IMR-90 (cell line): ENCODE measurements around the gene TTL. TPM values are rescaled to one million over a fixed set of nuclear protein-coding genes. Genes with fewer than 3 reads are reported as not detected.
"Not testable (repeated sequence)": the region's sequence is repeated elsewhere in the genome, so short reads cannot be mapped to it uniquely, and the experiment has no call there.

ENCODE experiments used
- ATAC-seq: fragments of 200-7000 bp; cut with Tn5 transposase; 2 replicates; pipeline ENCODE4 v1.9.1; 2020; ENCODE audit warnings: low read depth, mild to moderate bottlenecking, moderate library complexity
- BruUV-seq: library from RNA; stranded (reverse); fragments of 400-500 nt; replicated peaks from 2 replicates; lab custom pipeline; 2021; lab: Mats Ljungman, UMichigan
- CTCF ChIA-PET: fragments of 300-600 bp; formaldehyde crosslinking; extraction: SDS; loops from one replicate; lab custom pipeline; 2021; ENCODE audit warnings: antibody characterized with exemption; lab: Yijun Ruan, JAX
- POLR2A ChIA-PET: fragments of 300-600 bp; sonication (Branson Sonifier 250); formaldehyde crosslinking; loops from one replicate; lab custom pipeline; 2022; ENCODE audit warnings: antibody characterized with exemption; ENCODE audit not compliant: unreplicated experiment; lab: Charles Lee
- DNase-seq: peaks from one replicate; pipeline ENCODE4 v3.0.0; 2013
- H2AFZ ChIP-seq: replicated peaks from 2 replicates; pipeline ENCODE3; 2013; ENCODE audit warnings: low read length, mild to moderate bottlenecking; ENCODE audit not compliant: poor library complexity
- H2AK5ac ChIP-seq: 2 replicates; pipeline ENCODE4 v1.6.1; 2013; ENCODE audit warnings: low read depth, low read length, inconsistent platforms
- H2AK9ac ChIP-seq: replicated peaks from 2 replicates; pipeline ENCODE3; 2013; ENCODE audit warnings: mild to moderate bottlenecking, low read depth, low read length, moderate library complexity; ENCODE audit not compliant: poor library complexity
- H2BK120ac ChIP-seq: 2 replicates; pipeline ENCODE4 v1.6.1; 2013; ENCODE audit warnings: low read depth, low read length, inconsistent platforms
- H2BK15ac ChIP-seq: 3 replicates; pipeline ENCODE4 v1.6.1; 2013; ENCODE audit warnings: low read depth, low read length, inconsistent platforms
- H2BK20ac ChIP-seq: 2 replicates; pipeline ENCODE4 v1.6.1; 2013; ENCODE audit warnings: low read depth, mild to moderate bottlenecking, inconsistent platforms, low read length, moderate library complexity
- H2BK5ac ChIP-seq: 2 replicates; pipeline ENCODE4 v1.6.1; 2013; ENCODE audit warnings: mild to moderate bottlenecking, low read depth, low read length, inconsistent platforms; ENCODE audit not compliant: poor library complexity, severe bottlenecking
- H3K14ac ChIP-seq: replicated peaks from 2 replicates; pipeline ENCODE4 v1.6.1; 2013; ENCODE audit warnings: low read depth, low read length, inconsistent platforms
- H3K18ac ChIP-seq: 2 replicates; pipeline ENCODE4 v1.6.1; 2013; ENCODE audit warnings: low read depth, low read length, control low read depth
- H3K23ac ChIP-seq: 2 replicates; pipeline ENCODE4 v1.6.1; 2013; ENCODE audit warnings: low read depth, low read length, inconsistent platforms
- H3K27ac ChIP-seq: 2 replicates; pipeline ENCODE4 v1.5.1; 2013; ENCODE audit warnings: mild to moderate bottlenecking, control low read depth, low read length; ENCODE audit not compliant: insufficient read depth
- H3K27me3 ChIP-seq: 2 replicates; pipeline ENCODE4 v1.6.1; 2013; ENCODE audit warnings: low read length; ENCODE audit not compliant: control insufficient read depth, insufficient read depth
- H3K36me3 ChIP-seq: 2 replicates; pipeline ENCODE4 v1.6.1; 2013; ENCODE audit warnings: low read length, mixed read lengths; ENCODE audit not compliant: control insufficient read depth, insufficient read depth
- H3K4ac ChIP-seq: 2 replicates; pipeline ENCODE4 v1.6.1; 2013; ENCODE audit warnings: low read depth, low read length, inconsistent platforms
- H3K4me1 ChIP-seq: 2 replicates; pipeline ENCODE4 v1.6.1; 2013; ENCODE audit warnings: low read length, mixed read lengths; ENCODE audit not compliant: control insufficient read depth, insufficient read depth
- H3K4me2 ChIP-seq: 2 replicates; pipeline ENCODE4 v1.6.1; 2013; ENCODE audit warnings: low read depth, mild to moderate bottlenecking, control low read depth, low read length, moderate library complexity
- H3K4me3 ChIP-seq: 2 replicates; pipeline ENCODE4 v1.5.1; 2013; ENCODE audit warnings: low read depth, mild to moderate bottlenecking, control low read depth, low read length, moderate library complexity; ENCODE audit not compliant: insufficient read depth
- H3K56ac ChIP-seq: 2 replicates; pipeline ENCODE4 v1.6.1; 2013; ENCODE audit warnings: low read length, inconsistent platforms; ENCODE audit not compliant: insufficient read depth; ENCODE audit errors: extremely low read depth
- H3K79me1 ChIP-seq, 2 experiments: 2 replicates each; pipeline ENCODE4 v1.6.1; 2013; ENCODE audit warnings: low read length in 2 of 2, inconsistent platforms in 1 of 2, low read depth in 1 of 2
- H3K9ac ChIP-seq: 2 replicates; pipeline ENCODE4 v1.6.1; 2013; ENCODE audit warnings: low read depth, low read length, control low read depth
- H3K9me1 ChIP-seq: 2 replicates; pipeline ENCODE4 v1.6.1; 2013; ENCODE audit warnings: low read length, inconsistent platforms; ENCODE audit not compliant: insufficient read depth
- H3K9me3 ChIP-seq: 2 replicates; pipeline ENCODE4 v1.6.1; 2013; ENCODE audit warnings: low read length; ENCODE audit not compliant: control insufficient read depth, insufficient read depth
- H4K20me1 ChIP-seq: 2 replicates; pipeline ENCODE4 v1.6.1; 2013; ENCODE audit warnings: low read length, inconsistent platforms; ENCODE audit not compliant: insufficient read depth
- H4K5ac ChIP-seq: 2 replicates; pipeline ENCODE4 v1.6.1; 2013; ENCODE audit warnings: mild to moderate bottlenecking, low read depth, low read length, control low read depth
- H4K8ac ChIP-seq, 2 experiments: 2 replicates each; pipeline ENCODE4 v1.6.1; 2013; ENCODE audit warnings: low read depth in 2 of 2, low read length in 2 of 2, control low read depth in 1 of 2, inconsistent platforms in 1 of 2
- H4K91ac ChIP-seq: 2 replicates; pipeline ENCODE4 v1.6.1; 2013; ENCODE audit warnings: low read depth, low read length, inconsistent platforms; ENCODE audit not compliant: insufficient read depth
- ELK1 ChIP-seq: fragments of 150-350 bp; IDR thresholded peaks from 2 replicates; pipeline ENCODE4 v1.6.1; 2016; ENCODE audit warnings: low read depth, mild to moderate bottlenecking, low read length, moderate library complexity, borderline replicate concordance
- MXI1 ChIP-seq: IDR thresholded peaks from 2 replicates; pipeline ENCODE4 v1.6.1; 2012; ENCODE audit warnings: low read depth, mild to moderate bottlenecking, low read length, moderate library complexity, borderline replicate concordance
- WGBS, 2 experiments: methylation state at CpG; one replicate each; pipeline versions ENCODE4 v1.1.5 to v1.1.7; 2013; ENCODE audit warnings: missing lambda C conversion rate in 2 of 2; ENCODE audit not compliant: insufficient read length in 1 of 2; ENCODE audit errors: extremely low coverage in 2 of 2; 5-methylcytosine and 5-hydroxymethylcytosine counted together
- dilution Hi-C: fragments of 300-500 bp; cut with HindIII; formaldehyde crosslinking; loops from one replicate; pipeline ENCODE4 v1.14.3; 2018; ENCODE audit warnings: low sequenced_read_pairs; ENCODE audit not compliant: unreplicated experiment
- in situ Hi-C: fragments of 300-500 bp; cut with MboI; formaldehyde crosslinking; loops from 3 replicates; pipeline ENCODE4 v1.14.3; 2019; ENCODE audit warnings: low sequenced_read_pairs, inconsistent platforms, mixed read lengths
- intact Hi-C: fragments of 100-400 bp; cut with micrococcal nuclease; formaldehyde crosslinking; loops from 2 replicates; pipeline ENCODE4 v1.10.0; 2022
- polyA plus RNA-seq, 3 experiments: library from polyadenylated mRNA; depleted of rRNA; stranded (reverse); fragments of >200 nt; gene quantifications; 2 replicates each; pipeline ENCODE4 v1.2.3, GENCODE V29; 2012; ENCODE audit warnings: low replicate concordance in 1 of 3
- total RNA-seq: library from RNA; depleted of rRNA; stranded (reverse); fragments of >200 nt; gene quantifications from 2 replicates; pipeline ENCODE4 v1.2.3, GENCODE V29; 2012
- TF ChIP-seq, protein P1 (sequence below): conservative IDR thresholded peaks from 2 replicates; pipeline ENCODE4 v1.5.1; 2012; ENCODE audit warnings: mild to moderate bottlenecking, low read depth, low read length, improper control_type of control experiment

TTL gene
- total and polyA plus RNA-seq, 2 of the 4 experiments (the other 2 are of a cell fraction): 18.2 to 36.2 TPM

GRCh38 chr2:112534826-112535225 is 52.9 kb downstream of the TTL start:
- CTCF ChIA-PET: no interaction called here
- in situ Hi-C loops: no loop called here
- TF ChIP-seq, protein P1, sequence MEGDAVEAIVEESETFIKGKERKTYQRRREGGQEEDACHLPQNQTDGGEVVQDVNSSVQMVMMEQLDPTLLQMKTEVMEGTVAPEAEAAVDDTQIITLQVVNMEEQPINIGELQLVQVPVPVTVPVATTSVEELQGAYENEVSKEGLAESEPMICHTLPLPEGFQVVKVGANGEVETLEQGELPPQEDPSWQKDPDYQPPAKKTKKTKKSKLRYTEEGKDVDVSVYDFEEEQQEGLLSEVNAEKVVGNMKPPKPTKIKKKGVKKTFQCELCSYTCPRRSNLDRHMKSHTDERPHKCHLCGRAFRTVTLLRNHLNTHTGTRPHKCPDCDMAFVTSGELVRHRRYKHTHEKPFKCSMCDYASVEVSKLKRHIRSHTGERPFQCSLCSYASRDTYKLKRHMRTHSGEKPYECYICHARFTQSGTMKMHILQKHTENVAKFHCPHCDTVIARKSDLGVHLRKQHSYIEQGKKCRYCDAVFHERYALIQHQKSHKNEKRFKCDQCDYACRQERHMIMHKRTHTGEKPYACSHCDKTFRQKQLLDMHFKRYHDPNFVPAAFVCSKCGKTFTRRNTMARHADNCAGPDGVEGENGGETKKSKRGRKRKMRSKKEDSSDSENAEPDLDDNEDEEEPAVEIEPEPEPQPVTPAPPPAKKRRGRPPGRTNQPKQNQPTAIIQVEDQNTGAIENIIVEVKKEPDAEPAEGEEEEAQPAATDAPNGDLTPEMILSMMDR: no peak
- TF ChIP-seq MXI1: no peak
- no peak for TF ChIP-seq ELK1

DNA sequence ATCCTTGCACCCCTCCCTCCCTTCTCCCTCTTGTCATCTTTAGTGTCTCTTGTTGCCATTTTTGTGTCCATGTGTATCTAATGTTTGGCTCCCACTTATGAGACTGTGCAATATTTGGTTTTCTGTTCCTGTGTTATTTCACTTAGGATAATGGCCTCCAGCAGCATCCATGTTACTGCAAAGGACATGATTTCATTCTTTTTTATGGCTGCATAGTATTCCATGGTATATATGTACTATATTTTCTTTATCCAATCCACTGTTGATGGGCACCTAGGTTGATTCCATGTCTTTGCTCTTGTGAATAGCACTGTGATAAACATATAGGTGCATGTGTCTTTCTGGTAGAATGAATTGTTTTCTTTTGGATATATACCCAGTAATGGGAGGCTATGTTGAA is 54.7 kb downstream of the TTL start:
- CTCF ChIA-PET: not testable (repeated sequence)

More at GRCh38 chr2:112534826-112535225, 52.9 kb downstream of the TTL start:
- no peak for DNase-seq
- Histone ChIP-seq H3K79me1 (peaks cover 0 to 4% of the 10 kb centered on the region in 2 experiments; a peak in 2 of 4 replicates), H2AK9ac (no peak overlapping the region), H2BK120ac (no peak overlapping the region), H4K91ac (no peak overlapping the region), H4K5ac (no peak overlapping the region), H3K18ac (no peak overlapping the region), H3K56ac (no peak overlapping the region), H2BK5ac (no peak overlapping the region), H2AK5ac (no peak overlapping the region), H4K8ac (no peak overlapping the region), H3K9me3 (no peaks in the 10 kb centered on the region), H4K20me1 (no peaks in the 10 kb centered on the region), H2AFZ (no peak overlapping the region), H2BK15ac (no peak overlapping the region), H3K14ac (no peak overlapping the region), H3K4me3 (no peak overlapping the region), H3K4me2 (no peak overlapping the region), H2BK20ac (no peak overlapping the region), H3K9me1 (no peaks in the 10 kb centered on the region), H3K27ac (no peak overlapping the region), H3K4me1 (no peaks in the 10 kb centered on the region), H3K23ac (no peak overlapping the region), H3K27me3 (no peaks in the 10 kb centered on the region), H3K4ac (no peak overlapping the region), H3K9ac (no peak overlapping the region), H3K36me3 (peaks cover 14% of the 10 kb centered on the region)
- intact Hi-C loops (no loop called here), dilution Hi-C loops (no loop called here)
- ATAC-seq: no peak
- no TSS peak for BruUV-seq
- WGBS, 2 experiments: no CpG with 5 or more reads among the region's 1 CpG
- POLR2A ChIA-PET: no interaction called here

More for the DNA sequence above, 54.7 kb downstream of the TTL start:
- H3K27ac ChIP-seq, H2BK5ac ChIP-seq, H2AK9ac ChIP-seq, H3K14ac ChIP-seq, H3K4me1 ChIP-seq, H2AK5ac ChIP-seq, ATAC-seq, intact Hi-C loops, H3K23ac ChIP-seq, H3K4ac ChIP-seq, H3K18ac ChIP-seq, H3K4me3 ChIP-seq, H3K4me2 ChIP-seq, H4K8ac ChIP-seq, in situ Hi-C loops, H4K91ac ChIP-seq, H3K79me1 ChIP-seq, H2BK120ac ChIP-seq, H4K20me1 ChIP-seq, H4K5ac ChIP-seq, BruUV-seq, dilution Hi-C loops, POLR2A ChIA-PET, H3K9me1 ChIP-seq, H3K9me3 ChIP-seq, H3K9ac ChIP-seq, H3K56ac ChIP-seq, H2AFZ ChIP-seq, H2BK15ac ChIP-seq, H2BK20ac ChIP-seq, DNase-seq, H3K36me3 ChIP-seq, H3K27me3 ChIP-seq: not testable (repeated sequence)
